HL-60/S4 (cell line): ENCODE measurements around the gene ZBTB7C.

Source experiments
- in situ Hi-C: fragments of 300-500 bp; cut with MboI; formaldehyde crosslinking; loops from 2 replicates; pipeline ENCODE4 v1.14.3; 2022; ENCODE audit warnings: low sequenced_read_pairs

ZBTB7C gene

DNA sequence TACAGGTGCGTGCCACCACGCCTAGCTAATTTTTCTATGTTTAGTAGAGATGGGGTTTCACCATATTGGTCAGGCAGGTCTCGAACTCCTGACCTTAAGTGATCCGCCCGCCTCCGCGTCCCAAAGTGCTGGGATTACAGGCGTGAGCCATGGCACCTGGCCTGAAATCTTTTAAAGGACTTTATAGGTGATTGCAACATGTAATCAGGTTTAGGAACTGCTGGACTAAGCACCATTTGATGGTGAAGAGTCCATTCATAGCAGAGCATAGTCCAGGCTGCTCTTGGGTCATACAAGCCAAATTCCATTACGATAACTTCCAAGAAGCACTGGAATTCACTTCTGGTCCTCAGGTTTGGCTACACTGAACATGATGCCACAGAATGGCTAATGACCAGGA, 278.1 kb downstream of the ZBTB7C start:
- in situ Hi-C loops, result no loop called here

DNA sequence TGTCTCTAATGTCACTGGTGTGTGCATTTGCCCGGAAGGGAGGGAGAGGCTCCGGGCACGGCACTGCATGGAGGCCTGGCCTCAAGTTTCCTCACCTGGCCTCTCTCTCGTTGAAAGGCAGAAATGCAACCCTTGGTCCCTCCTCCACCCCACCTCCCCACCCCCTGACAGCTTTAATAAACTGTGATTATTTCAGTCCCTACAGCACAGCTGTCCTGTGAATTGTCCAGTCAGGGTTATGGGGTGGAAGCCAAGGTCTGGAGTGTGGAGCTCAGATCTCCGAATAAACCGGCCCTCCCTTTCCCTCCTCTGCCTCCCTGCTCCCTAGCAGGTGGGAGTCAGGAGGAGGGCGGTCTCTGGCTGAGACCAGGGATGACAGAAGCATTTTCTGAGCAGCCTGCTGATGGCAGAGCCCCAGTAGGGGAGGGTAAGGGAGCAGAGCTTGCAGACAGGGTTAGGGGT, 279.5 kb downstream of the ZBTB7C start:
- in situ Hi-C loops, result no loop called here

DNA sequence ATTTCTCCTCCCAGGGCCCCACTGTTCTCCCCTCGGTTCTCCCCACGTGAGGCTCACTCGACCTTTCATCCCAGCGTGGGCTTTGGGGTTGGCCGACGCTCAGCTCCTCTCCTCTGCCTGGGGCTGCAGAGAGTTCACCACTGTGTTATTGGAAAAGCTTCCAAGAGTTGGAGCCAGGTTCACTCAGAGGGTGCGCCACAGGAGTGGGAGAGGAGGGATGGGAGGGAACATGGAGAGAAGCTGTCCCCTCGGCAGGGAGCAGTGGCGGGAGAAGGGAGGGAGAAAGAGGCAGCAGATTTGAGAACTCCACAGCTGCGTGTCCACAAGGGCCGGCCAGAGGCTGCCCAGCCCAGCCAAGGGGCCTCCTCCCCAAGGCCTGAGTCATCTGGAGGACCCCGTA, 281.6 kb downstream of the ZBTB7C start:
- in situ Hi-C loops, result no loop called here

DNA sequence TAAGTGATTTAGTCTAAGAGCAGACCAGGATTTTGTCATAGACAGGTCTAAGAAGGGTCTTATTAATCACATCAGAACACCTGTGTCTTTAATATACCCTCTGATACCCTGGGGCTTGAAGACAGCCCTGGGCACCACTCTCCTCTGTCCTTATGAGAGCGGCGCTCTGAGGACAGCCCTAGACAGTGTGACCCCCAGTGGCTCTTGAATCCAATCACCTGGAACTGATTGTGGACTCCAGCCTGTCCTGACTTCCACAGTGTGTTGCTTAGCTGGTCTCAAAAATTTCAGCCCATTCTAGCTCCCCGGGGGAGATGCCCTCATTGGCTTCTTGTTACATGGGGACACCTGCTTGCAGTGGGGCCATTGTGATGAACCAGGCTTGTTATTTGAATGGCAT, 282.9 kb downstream of the ZBTB7C start:
- in situ Hi-C loops, result no loop called here

DNA sequence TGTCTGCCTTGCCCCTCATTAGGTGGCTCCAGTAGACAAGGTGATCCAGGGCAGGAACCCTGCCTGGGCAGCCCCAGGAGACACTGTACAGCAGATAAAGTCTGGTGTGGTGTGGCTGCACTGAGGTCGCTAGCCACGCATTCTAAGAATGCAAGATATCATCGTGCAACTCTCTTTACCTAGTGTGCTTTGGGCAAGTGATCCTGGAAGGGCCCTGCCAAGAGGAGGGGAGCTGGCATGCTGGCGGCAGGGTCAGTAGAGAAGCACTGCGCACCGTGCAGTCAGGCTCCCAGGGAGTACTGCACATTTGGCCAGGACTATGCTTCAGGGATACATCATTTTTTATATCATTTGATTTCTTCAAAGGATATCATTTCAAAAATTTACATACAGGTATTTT, 283.5 kb downstream of the ZBTB7C start:
- in situ Hi-C loops, result no loop called here

DNA sequence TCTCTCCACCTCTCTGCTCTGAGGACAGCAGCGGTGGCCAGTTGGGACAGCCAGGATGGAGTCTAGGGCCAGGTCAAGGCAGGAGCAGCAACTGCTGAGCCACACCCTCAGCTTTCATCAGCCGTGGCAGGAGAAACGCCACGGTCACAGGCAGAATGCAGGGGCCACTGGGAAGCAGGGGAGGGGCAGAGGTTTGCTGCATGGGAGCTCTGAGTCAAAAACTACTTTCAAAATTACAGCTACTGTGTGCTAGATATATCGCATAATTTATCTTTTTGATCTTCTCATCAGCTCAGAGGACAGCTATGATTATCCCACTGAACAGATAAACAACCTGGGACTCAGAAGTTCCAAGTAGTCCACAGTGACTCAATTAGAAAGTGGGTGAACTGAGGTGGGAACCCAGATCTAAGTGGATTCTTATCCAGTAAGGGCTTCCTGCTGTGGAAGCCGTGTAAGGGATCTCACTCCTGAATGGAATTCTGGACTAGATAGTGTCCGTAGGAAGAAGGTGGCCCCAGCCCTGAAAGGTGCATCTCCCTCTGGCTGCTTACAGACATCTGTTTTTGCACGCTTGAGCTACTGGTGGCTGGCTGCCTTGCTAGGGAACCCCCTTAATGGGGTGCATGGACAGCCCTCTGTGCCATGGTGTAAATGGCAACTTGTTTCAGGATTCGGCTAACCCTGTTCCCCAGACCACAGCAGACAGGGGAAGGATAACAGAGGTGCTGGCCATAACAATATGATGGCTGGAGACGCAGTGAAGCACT, 284.1 kb downstream of the ZBTB7C start:
- in situ Hi-C loops, result no loop called here

DNA sequence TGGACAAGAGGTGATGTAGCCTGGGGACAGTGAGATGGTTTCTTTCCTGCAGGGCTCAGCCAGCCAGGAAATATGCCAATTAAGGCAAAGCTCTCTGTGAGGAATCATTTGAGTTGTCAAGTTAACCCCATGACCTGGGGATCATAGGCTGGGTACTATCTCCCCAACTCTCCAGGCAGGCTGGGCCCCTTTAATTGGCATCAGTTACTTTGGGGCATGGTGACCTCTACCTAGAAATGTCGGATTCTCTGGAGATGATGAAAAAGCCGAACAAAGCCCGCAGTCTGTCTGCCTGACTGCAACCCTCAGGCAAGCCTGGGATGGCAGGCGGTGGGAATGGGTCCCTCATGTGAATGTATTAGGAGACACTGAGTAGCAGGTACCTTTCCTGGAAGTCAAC, 285.2 kb downstream of the ZBTB7C start:
- in situ Hi-C loops, result no loop called here

DNA sequence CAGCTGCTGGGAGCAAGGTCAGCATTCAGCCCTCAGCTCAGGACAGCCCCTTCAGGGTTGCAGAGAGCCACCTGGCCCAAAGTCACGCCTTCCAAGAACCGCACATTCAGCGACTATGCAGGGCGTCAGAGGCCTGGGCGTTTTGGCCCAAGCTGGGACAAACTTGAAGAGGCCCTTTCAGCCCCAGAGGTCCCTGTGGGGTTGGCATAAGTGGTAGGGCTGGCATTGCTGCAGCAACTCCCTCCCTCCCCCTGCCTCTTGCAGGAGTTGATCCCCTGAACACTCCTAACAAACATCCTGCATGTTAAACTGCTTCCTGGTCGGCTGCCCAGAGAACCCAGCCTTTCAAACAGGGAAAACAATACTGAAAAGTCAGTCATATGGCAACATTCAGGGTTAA, 285.9 kb downstream of the ZBTB7C start:
- in situ Hi-C loops, result no loop called here

DNA sequence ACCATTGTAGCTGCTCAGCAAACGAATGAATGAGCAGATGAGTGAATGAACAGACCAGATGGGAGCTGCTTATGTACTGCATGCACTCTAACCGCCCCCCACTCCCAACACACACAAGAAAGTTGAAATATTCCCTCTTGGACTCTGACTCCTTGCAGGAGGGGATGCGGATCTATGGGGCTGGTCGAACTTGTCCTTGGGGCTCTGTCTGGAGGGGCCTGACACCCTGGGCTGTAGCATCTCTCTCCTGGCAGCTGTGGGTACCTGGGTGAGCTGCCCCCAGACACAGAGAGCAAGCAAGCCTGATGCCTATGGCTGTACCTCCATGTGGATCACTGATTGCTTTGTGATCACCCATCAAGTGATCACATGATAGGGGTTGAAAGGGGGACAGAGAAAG, 286.4 kb downstream of the ZBTB7C start:
- in situ Hi-C loops, result no loop called here

DNA sequence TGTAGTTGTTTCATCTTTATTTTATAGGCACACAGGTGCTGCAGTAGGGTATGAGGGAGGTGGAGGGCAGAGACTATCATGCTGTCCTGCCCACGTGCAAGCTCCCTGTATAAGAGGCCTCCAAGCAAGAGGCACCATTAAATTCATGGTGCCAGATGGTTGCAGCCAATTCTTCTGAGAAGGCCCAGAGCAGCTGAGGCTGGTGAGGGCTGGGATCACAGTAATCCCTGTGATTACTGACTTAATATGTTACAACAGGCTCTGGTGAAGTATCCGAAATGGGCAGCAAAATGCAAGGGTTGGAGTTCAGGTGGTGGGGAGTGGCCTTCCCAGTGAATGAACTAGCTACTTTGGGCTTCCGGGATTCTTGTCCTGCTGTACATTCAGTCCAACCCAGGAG, 286.8 kb downstream of the ZBTB7C start:
- in situ Hi-C loops, result no loop called here

DNA sequence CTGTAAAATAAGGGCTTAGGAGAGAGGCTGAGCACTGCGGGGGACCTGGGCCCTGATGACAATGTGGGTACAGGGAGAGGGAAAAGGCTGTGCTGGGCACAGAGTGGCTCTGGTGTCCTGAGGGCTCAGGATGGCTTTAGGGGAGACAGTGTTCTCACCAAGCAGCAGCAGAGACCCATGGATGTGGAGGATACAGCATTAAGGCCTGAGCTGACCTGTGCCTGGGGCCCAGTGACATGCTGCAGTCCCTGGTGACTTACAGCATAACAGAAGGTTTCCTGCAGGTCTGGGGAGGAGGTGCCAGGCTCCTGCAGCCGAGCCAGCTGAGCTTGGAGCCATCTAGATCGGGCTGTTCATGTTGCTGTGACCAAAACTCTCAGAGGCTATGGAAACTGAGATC, 287.4 kb downstream of the ZBTB7C start:
- in situ Hi-C loops, result no loop called here

DNA sequence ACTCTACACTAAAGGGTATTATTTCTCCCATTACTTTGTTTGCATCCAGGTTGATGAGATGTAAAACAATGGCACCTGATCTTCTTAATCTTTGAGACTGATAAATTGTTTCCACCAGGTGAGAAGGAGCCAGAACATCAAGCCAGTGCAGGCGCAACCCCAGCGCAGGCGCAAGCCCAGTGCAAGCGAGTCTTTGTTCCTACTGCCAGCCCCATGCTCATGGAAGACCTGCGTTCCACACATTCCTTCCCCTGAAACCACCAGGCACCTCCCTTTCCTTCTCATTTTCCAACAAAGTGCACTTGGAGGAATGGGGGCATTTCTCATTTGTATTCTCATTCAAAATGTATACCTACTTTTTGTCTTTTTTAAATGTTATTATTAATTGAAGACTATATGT, 290.0 kb downstream of the ZBTB7C start:
- in situ Hi-C loops, result no loop called here

DNA sequence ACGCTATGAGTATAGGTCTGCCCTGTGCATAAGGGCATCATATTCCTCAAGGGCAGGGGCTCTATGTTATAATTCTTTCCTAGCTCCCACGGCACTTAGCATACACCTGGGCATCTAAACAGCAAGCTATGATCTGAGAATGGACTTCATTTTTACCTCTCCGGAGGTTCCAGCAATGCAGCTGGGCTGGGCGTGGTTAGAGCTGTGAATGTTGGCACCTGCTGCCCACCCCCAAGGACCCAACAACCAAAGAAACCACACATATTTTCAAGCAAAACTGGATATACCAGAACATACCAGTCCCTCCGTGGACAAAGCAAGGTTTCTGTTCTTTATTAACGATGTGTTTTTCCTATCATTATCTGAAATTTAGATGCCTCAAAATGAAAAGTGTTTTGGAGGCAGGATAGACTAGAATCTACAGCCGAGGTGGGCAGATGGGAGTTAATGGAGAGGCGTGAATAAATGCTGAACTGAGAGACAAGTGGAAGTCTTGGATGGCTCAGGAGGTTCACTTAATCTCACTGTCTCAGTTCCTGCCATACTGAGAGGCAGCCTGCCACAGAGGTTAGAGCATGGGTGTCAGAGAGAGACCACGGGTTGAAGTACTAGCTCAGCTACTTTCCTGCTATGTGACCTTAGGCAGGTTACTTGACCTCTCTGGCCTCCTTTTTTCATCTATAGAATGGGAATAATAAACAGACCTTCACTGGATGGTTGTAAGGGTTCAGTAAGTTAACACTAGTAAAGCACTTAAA, 292.1 kb downstream of the ZBTB7C start:
- in situ Hi-C loops, result no loop called here

DNA sequence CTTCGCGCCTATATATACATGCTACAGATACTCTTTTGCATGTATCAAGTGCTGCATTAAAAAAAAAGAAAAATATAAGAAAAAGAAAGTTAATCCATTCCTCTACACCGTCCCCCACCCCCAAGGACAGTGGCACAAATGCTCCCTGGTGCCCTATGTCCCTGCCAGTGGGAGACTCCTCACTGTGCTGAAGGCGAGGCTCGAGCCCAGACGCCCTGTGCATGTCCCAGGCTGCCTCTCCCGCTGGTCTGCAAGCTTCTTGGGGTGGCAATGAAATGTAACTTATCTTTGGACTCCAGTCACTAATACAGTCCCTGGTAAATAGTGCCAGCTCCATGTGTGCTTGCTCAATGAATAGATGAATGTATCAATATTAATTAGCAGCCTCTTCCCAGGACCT, 293.2 kb downstream of the ZBTB7C start:
- in situ Hi-C loops, result no loop called here

DNA sequence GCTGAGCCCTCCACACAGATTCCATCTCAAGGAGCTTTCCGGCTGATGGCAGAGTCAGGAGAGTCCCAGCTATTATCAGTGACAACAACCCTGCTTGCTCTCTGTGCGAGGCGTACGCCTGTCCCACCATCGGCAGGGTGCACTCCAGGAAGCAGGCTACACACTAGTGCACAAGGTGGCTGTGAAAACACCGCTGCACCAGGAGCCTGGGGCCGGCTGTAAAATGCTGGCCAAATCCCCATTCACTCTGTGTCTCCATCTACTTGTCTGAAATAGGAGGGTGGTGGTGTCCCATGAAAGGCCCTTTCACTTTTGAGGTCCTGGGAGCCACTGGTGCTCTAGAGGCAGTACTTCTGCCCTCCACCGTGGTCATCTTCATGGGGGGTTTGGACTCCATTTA, 295.5 kb downstream of the ZBTB7C start:
- in situ Hi-C loops, result no loop called here

DNA sequence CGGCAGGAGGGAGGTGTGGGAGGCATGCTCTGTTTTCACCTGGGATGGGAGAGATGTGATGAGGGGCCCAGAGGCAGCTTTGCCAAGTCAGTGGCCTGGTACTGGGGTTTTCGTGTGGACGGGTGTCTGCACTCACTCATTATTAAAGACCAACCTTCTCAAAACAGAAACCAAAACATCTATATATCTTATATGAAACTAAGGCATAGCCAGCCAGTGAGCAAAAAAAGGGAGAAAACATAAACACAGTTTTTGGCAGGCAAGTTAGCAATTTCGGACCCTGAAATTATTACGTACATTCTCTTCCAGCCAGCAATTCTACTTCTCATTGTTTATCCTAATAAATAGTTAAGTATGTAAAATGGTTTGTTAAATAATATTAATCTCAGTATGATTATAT, 297.6 kb downstream of the ZBTB7C start:
- in situ Hi-C loops, result no loop called here

DNA sequence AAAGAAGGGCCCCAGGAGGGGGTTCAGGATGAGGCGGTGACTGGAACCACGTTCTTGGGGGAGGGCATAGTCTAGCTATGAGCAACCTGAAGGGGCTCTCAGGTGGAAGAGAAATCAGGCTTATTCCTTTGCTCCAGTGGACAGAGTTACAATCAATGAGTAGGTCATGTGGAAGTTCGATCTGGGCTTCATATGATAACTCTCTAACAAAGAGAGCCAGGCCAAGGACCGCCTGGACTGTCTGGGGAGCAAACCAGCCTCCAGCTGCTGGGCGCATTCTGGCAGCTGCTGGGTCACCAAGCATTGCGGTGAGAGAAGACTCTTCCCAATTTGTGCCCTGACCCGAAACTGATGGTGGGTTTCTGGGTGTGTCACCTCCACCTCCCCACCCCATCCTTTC, 298.4 kb downstream of the ZBTB7C start:
- in situ Hi-C loops, result no loop called here

DNA sequence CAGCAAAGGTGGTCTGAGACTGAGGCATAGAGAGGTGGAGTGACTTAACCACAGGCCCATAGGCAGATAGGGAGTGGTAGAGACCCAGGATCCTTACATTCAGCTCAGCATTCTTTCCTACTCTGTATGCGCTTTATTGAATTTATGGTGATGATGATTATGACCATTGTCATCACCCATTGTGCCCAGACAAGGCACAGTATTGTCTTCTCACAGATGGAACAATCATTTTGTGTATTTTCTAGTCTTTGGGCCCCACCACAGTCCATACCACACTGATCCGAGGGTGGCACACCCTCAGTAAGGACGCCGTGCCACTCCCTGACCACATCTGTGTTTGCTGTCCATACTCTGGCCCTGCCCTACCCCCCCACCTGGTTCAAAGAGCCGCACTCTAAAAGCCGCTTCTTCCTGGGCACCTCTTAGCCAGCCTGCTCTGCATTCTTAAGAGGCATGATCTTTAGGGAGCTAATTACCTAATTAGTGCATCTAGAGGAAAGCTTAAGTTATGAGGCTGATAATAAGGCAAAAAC, 299.2 kb downstream of the ZBTB7C start:
- in situ Hi-C loops, result no loop called here

DNA sequence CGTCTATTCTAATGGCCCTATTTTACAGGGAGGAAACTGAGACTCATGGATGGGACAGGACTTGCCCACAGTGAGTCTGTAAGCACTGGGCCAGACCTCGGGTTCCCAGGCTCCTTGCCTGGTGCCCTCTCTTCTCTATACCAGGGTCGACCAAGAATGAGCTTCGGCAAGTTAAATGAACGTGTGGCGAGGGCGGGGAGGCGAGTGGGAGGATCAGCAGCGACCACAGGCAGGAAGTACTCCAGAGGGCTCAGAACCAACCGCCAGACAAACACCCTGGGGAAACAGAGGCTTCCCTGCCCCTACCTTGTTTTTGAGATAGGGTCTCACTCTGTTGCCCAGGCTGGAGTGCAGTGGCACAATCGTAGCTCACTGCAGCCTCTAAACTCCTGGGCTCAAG, 301.0 kb downstream of the ZBTB7C start:
- in situ Hi-C loops, result no loop called here

DNA sequence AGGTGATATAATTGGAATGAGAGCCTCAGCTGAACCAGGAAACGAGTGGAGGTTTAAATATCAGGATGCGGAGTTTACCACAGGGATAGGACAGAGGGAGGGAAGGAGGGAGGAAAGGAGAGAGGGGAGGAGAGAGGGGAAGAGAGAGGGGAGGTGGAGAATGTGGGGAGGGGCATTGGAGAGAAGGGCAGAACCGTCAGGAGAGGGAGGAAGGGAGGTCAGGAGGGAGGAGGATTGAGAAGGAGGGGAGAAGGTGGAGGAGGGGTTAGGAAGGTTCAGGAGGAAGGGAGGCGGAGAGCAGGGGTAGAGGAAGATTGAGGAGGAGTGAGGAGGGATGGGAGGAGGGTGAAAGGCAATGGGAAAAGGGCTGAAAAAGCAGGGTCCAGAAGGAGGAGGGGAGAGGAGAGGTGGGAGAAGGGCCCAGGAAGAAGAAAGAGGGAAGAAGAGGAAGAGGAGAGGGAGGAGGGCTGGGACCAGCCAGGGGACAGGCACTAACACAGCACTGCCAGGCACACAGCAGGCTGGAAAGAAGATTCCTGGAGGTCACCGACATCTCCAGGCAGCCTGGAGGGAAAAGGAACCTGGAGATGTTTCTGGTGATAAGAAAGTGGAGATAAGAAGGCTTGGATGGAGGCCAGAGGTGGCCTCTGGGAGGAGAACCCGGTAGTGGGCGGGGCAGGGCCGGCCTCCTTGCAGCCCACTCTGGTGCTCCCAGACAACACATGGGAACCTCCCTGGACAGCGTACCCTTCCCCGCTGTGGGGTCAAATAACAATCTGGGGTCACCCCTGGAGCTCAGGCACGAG, 302.0 kb downstream of the ZBTB7C start:
- in situ Hi-C loops, result no loop called here

DNA sequence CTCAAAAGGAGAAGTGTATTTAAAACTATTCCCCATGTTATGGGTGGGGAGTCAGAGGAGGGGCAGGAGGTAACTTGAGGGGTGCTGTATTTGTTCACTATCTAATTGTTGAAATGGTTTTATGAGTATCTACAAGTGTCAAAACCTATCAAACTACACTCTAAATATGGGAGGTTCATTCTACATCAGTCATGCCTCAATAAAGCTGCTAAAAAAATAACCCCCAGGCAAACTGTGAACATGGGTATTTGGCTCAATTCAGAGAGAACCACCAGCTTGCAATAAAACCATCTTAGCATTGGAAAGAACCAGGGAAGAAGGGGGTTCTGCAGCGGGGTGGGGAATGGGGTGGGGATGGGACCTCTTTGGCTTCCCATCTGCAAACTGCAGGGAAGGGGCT, 302.7 kb downstream of the ZBTB7C start:
- in situ Hi-C loops, result no loop called here
